HEK293 (cell line): ENCODE data around the gene MAGI1.

ENCODE experiments used
- CTCF ChIA-PET: fragments of 350-600 bp; formaldehyde crosslinking; extraction: SDS; loops from one replicate; lab custom pipeline; 2021; ENCODE audit warnings: antibody characterized with exemption; lab: Yijun Ruan, JAX
- POLR2A ChIA-PET: fragments of 300-600 bp; formaldehyde crosslinking; extraction: SDS; loops from one replicate; lab custom pipeline; 2020; ENCODE audit warnings: antibody characterized with exemption, inconsistent platforms; lab: Yijun Ruan, JAX
- H3K27ac ChIP-seq: fragments of 200-500 bp; sonication (Bioruptor generic); 2 replicates; pipeline ENCODE4 v1.5.1; 2014; ENCODE audit warnings: low read depth, low read length, control low read depth, inconsistent platforms; ENCODE audit errors: extremely low read depth
- H3K36me3 ChIP-seq, 2 experiments: fragments of 200-500 bp in 1 of 2; sonication (Bioruptor generic) in 1 of 2; 1 replicate in 1 of 2; 2 replicates in 1 of 2; pipeline ENCODE4 v1.5.1; 2014 to 2017; ENCODE audit warnings: inconsistent platforms in 2 of 2, low read length in 2 of 2; ENCODE audit not compliant: control insufficient read depth in 2 of 2, insufficient read depth in 1 of 2
- H3K4me1 ChIP-seq: fragments of 200-500 bp; sonication (Bioruptor generic); 2 replicates; pipeline ENCODE4 v1.5.1; 2014; ENCODE audit warnings: mild to moderate bottlenecking, low read length, inconsistent platforms; ENCODE audit not compliant: control insufficient read depth, insufficient read depth
- H3K4me3 ChIP-seq: 2 replicates; pipeline ENCODE4 v1.5.1; 2011; ENCODE audit warnings: low read depth, mild to moderate bottlenecking, control low read depth, low read length, moderate library complexity
- H3K9me3 ChIP-seq: fragments of 200-500 bp; sonication (Bioruptor generic); 2 replicates; pipeline ENCODE4 v1.5.1; 2014; ENCODE audit warnings: low read depth, low read length, inconsistent platforms; ENCODE audit not compliant: control insufficient read depth, insufficient read depth
- ATF2 ChIP-seq: fragments of 450-650 bp; formaldehyde crosslinking; IDR thresholded peaks from 2 replicates; pipeline ENCODE4 v1.5.1; 2016; ENCODE audit warnings: missing biosample characterization, missing genetic modification characterization, low read depth
- HIC1 ChIP-seq: fragments of 450-650 bp; formaldehyde crosslinking; IDR thresholded peaks from 2 replicates; pipeline ENCODE4 v1.5.1; 2016; ENCODE audit warnings: missing biosample characterization, missing genetic modification characterization
- KLF1 ChIP-seq: fragments of 450-650 bp; formaldehyde crosslinking; IDR thresholded peaks from 2 replicates; pipeline ENCODE4 v1.5.1; 2016; ENCODE audit warnings: missing biosample characterization, missing genetic modification characterization
- PRDM1 ChIP-seq: fragments of 450-650 bp; formaldehyde crosslinking; IDR thresholded peaks from 2 replicates; pipeline ENCODE4; 2016; ENCODE audit warnings: missing biosample characterization, missing genetic modification characterization
- PRDM10 ChIP-seq: fragments of 450-650 bp; formaldehyde crosslinking; IDR thresholded peaks from 2 replicates; pipeline ENCODE4 v1.5.1; 2016; ENCODE audit warnings: missing biosample characterization, missing genetic modification characterization
- PRDM6 ChIP-seq: fragments of 450-650 bp; formaldehyde crosslinking; IDR thresholded peaks from 2 replicates; pipeline ENCODE4 v1.5.1; 2017; ENCODE audit warnings: missing biosample characterization, missing genetic modification characterization
- SCRT1 ChIP-seq: fragments of 450-650 bp; formaldehyde crosslinking; IDR thresholded peaks from 2 replicates; pipeline ENCODE4 v1.5.1; 2016; ENCODE audit warnings: missing biosample characterization, missing genetic modification characterization, borderline replicate concordance
- SCRT2 ChIP-seq: fragments of 450-650 bp; formaldehyde crosslinking; IDR thresholded peaks from 2 replicates; pipeline ENCODE4 v1.5.1; 2016; ENCODE audit warnings: missing biosample characterization, missing genetic modification characterization
- SP7 ChIP-seq: fragments of 450-650 bp; formaldehyde crosslinking; IDR thresholded peaks from 2 replicates; pipeline ENCODE4 v1.5.1; 2016; ENCODE audit warnings: missing biosample characterization, missing genetic modification characterization
- TCF7L2 ChIP-seq: IDR thresholded peaks from 2 replicates; pipeline ENCODE4 v1.6.1; 2011; ENCODE audit warnings: low read depth, mild to moderate bottlenecking, inconsistent platforms, low read length, moderate library complexity, borderline replicate concordance
- WT1 ChIP-seq: fragments of 450-650 bp; formaldehyde crosslinking; IDR thresholded peaks from 2 replicates; pipeline ENCODE4 v1.5.1; 2016; ENCODE audit warnings: missing biosample characterization, missing genetic modification characterization
- ZFP69B ChIP-seq: fragments of 450-650 bp; formaldehyde crosslinking; IDR thresholded peaks from 2 replicates; pipeline ENCODE4 v1.5.1; 2016; ENCODE audit warnings: missing biosample characterization, missing genetic modification characterization
- ZNF140 ChIP-seq: fragments of 450-650 bp; formaldehyde crosslinking; IDR thresholded peaks from 2 replicates; pipeline ENCODE4 v1.5.1; 2016; ENCODE audit warnings: missing biosample characterization, missing genetic modification characterization
- ZNF16 ChIP-seq: fragments of 450-650 bp; formaldehyde crosslinking; IDR thresholded peaks from 2 replicates; pipeline ENCODE4 v1.5.1; 2016; ENCODE audit warnings: low read depth, missing biosample characterization, missing genetic modification characterization
- ZNF2 ChIP-seq: fragments of 450-650 bp; formaldehyde crosslinking; IDR thresholded peaks from 2 replicates; pipeline ENCODE4 v1.5.1; 2016; ENCODE audit warnings: missing biosample characterization, missing genetic modification characterization
- ZNF23 ChIP-seq: fragments of 450-650 bp; formaldehyde crosslinking; IDR thresholded peaks from 2 replicates; pipeline ENCODE4 v1.5.1; 2016; ENCODE audit warnings: missing biosample characterization, missing genetic modification characterization, borderline replicate concordance
- ZNF341 ChIP-seq: fragments of 450-650 bp; formaldehyde crosslinking; IDR thresholded peaks from 2 replicates; pipeline ENCODE4; 2016; ENCODE audit warnings: low read depth, missing biosample characterization, missing genetic modification characterization
- ZNF426 ChIP-seq: fragments of 450-650 bp; formaldehyde crosslinking; IDR thresholded peaks from 2 replicates; pipeline ENCODE4 v1.5.1; 2017; ENCODE audit warnings: missing biosample characterization, missing genetic modification characterization, mild to moderate bottlenecking, inconsistent platforms, moderate library complexity
- ZNF433 ChIP-seq: fragments of 450-650 bp; formaldehyde crosslinking; IDR thresholded peaks from 2 replicates; pipeline ENCODE4 v1.5.1; 2016; ENCODE audit warnings: missing biosample characterization, missing genetic modification characterization, low read depth
- ZNF473 ChIP-seq: fragments of 450-650 bp; formaldehyde crosslinking; IDR thresholded peaks from 2 replicates; pipeline ENCODE4 v1.5.1; 2017; ENCODE audit warnings: missing biosample characterization, missing genetic modification characterization
- ZNF558 ChIP-seq: fragments of 450-650 bp; formaldehyde crosslinking; IDR thresholded peaks from 2 replicates; pipeline ENCODE4 v1.5.1; 2016; ENCODE audit warnings: missing biosample characterization, missing genetic modification characterization
- ZNF560 ChIP-seq: fragments of 450-650 bp; formaldehyde crosslinking; IDR thresholded peaks from 2 replicates; pipeline ENCODE4 v1.5.1; 2017; ENCODE audit warnings: missing biosample characterization, missing genetic modification characterization, borderline replicate concordance
- ZNF639 ChIP-seq: fragments of 450-650 bp; formaldehyde crosslinking; IDR thresholded peaks from 2 replicates; pipeline ENCODE4 v1.5.1; 2016; ENCODE audit warnings: missing biosample characterization, missing genetic modification characterization
- ZNF670 ChIP-seq: fragments of 450-650 bp; formaldehyde crosslinking; IDR thresholded peaks from 2 replicates; pipeline ENCODE4 v1.5.1; 2016; ENCODE audit warnings: missing biosample characterization, missing genetic modification characterization, low read depth
- ZNF692 ChIP-seq: fragments of 450-650 bp; formaldehyde crosslinking; IDR thresholded peaks from 2 replicates; pipeline ENCODE4 v1.5.1; 2016; ENCODE audit warnings: missing biosample characterization, missing genetic modification characterization
- ZNF777 ChIP-seq: fragments of 450-650 bp; formaldehyde crosslinking; IDR thresholded peaks from 2 replicates; pipeline ENCODE4 v1.5.1; 2017; ENCODE audit warnings: missing biosample characterization, missing genetic modification characterization, borderline replicate concordance

MAGI1 gene

GRCh38 chr3:66023229-66023628 is 15.5 kb downstream of the MAGI1 start (continued):
- no peak for TF ChIP-seq ZNF558 (tag by site-specific recombination)
- TF ChIP-seq, all 188 proteins: peak for 2

- Histone ChIP-seq H3K4me3 (peak overlapping the region; percentile 31), H3K36me3 (no peaks in the 10 kb centered on the region), H3K4me1 (no peaks in the 10 kb centered on the region), H3K27ac (no peak overlapping the region), H3K9me3 (no peaks in the 10 kb centered on the region)
- ChIA-PET CTCF (no interaction called here), POLR2A (no interaction called here)
- TF ChIP-seq PRDM6 (tag by site-specific recombination) (0 out of 2 replicates have a peak, but pooled peaks have one; percentile 9), ZNF426 (tag by site-specific recombination) (no peak), ZNF692 (tag by site-specific recombination) (no peak), ZNF670 (tag by site-specific recombination) (no peak), ZNF16 (tag by site-specific recombination) (no peak), ZNF140 (tag by site-specific recombination) (no peak), HIC1 (tag by site-specific recombination) (no peak), ZNF2 (no peak), ZNF777 (no peak), ZNF433 (tag by site-specific recombination) (no peak), ZNF639 (tag by site-specific recombination) (no peak), WT1 (tag by site-specific recombination) (no peak), SCRT2 (peak; percentile 79), ZNF23 (tag by site-specific recombination) (no peak), PRDM10 (tag by site-specific recombination) (peak; percentile 95), ZFP69B (tag by site-specific recombination) (no peak), ZNF560 (tag by site-specific recombination) (no peak), TCF7L2 (no peak), KLF1 (tag by site-specific recombination) (no peak), SP7 (tag by site-specific recombination) (0 out of 2 replicates have a peak, but pooled peaks have one; percentile 12), PRDM1 (peak; percentile 83), ATF2 (tag by site-specific recombination) (no peak), ZNF473 (no peak), ZNF341 (tag by site-specific recombination) (no peak), SCRT1 (tag by site-specific recombination) (0 out of 2 replicates have a peak, but pooled peaks have one; percentile 10)
Measured at GRCh38 chr3:66021731-66022131, 17.0 kb downstream of the MAGI1 start.
